ENCODE data around the gene ROR2. TPM values are rescaled to one million over a fixed set of nuclear protein-coding genes. Genes with fewer than 3 reads are reported as not detected.

The ROR2 gene
- total and polyA plus RNA-seq, 9 donors, result 2.1 to 9.4 (median 4.6) TPM

GRCh38 chr9:91924090-91924489, 25.9 kb downstream of the ROR2 start:
- no peaks in the 10 kb centered on the region for H3K27me3 ChIP-seq (ENCODE audit: control insufficient read depth, insufficient read depth, low read length)
- WGBS (ENCODE audit: insufficient coverage), result 95% methylated on average over 3 of the region's 6 CpGs
- H3K36me3 ChIP-seq (ENCODE audit: control insufficient read depth, insufficient read depth, low read length), result no peaks in the 10 kb centered on the region

GRCh38 chr9:91923145-91923544, 26.9 kb downstream of the ROR2 start:
- H3K27me3 ChIP-seq (ENCODE audit: control insufficient read depth, insufficient read depth, low read length), result no peaks in the 10 kb centered on the region
- WGBS (ENCODE audit: insufficient coverage), result no CpG with 5 or more reads among the region's 1 CpG
- DNase-seq, result no peak
- no peak overlapping the region for H3K27ac ChIP-seq (ENCODE audit: low read length)
- no peaks in the 10 kb centered on the region for H3K36me3 ChIP-seq (ENCODE audit: control insufficient read depth, insufficient read depth, low read length)
- no peaks in the 10 kb centered on the region for H3K9me3 ChIP-seq (replicated peaks; ENCODE audit: control insufficient read depth, low read depth, low read length)
- no peaks in the 10 kb centered on the region for H3K4me1 ChIP-seq (ENCODE audit: control insufficient read depth, insufficient read depth, low read length)
- H3K4me3 ChIP-seq (ENCODE audit: low read length), result no peak overlapping the region

More at GRCh38 chr9:91924090-91924489, 25.9 kb downstream of the ROR2 start:
- no peaks in the 10 kb centered on the region for H3K4me1 ChIP-seq (ENCODE audit: control insufficient read depth, insufficient read depth, low read length)
- no peak for DNase-seq
- no peak overlapping the region for H3K27ac ChIP-seq (ENCODE audit: low read length)
- H3K4me3 ChIP-seq (ENCODE audit: low read length), result no peak overlapping the region
- peaks cover 2% of the 10 kb centered on the region for H3K9me3 ChIP-seq (replicated peaks; ENCODE audit: control insufficient read depth, low read depth, low read length)

- DNase-seq, result no peak
- peaks cover 2% of the 10 kb centered on the region for H3K27me3 ChIP-seq (ENCODE audit: control insufficient read depth, insufficient read depth, low read length)
- H3K9me3 ChIP-seq (replicated peaks; ENCODE audit: control insufficient read depth, low read depth, low read length), result no peaks in the 10 kb centered on the region
- H3K4me1 ChIP-seq (ENCODE audit: control insufficient read depth, insufficient read depth, low read length), result no peaks in the 10 kb centered on the region
- H3K36me3 ChIP-seq (ENCODE audit: control insufficient read depth, insufficient read depth, low read length), result no peaks in the 10 kb centered on the region
- 90% methylated on average over 3 of the region's 9 CpGs for WGBS (ENCODE audit: insufficient coverage)
- H3K4me3 ChIP-seq (ENCODE audit: low read length), result no peak overlapping the region
- no peak overlapping the region for H3K27ac ChIP-seq (ENCODE audit: low read length)
Observed at GRCh38 chr9:91921371-91921770, 28.7 kb downstream of the ROR2 start.

GRCh38 chr9:91920630-91921350, 29.2 kb downstream of the ROR2 start:
- Histone ChIP-seq H3K27me3 (ENCODE audit: control insufficient read depth, insufficient read depth, low read length) (peaks cover 2% of the 10 kb centered on the region), H3K4me1 (ENCODE audit: control insufficient read depth, insufficient read depth, low read length) (no peaks in the 10 kb centered on the region), H3K27ac (ENCODE audit: low read length) (no peak overlapping the region), H3K4me3 (ENCODE audit: low read length) (no peak overlapping the region), H3K36me3 (ENCODE audit: control insufficient read depth, insufficient read depth, low read length) (no peaks in the 10 kb centered on the region), H3K9me3 (replicated peaks; ENCODE audit: control insufficient read depth, low read depth, low read length) (no peaks in the 10 kb centered on the region)
- no peak for DNase-seq
- WGBS (ENCODE audit: insufficient coverage), result 73% methylated on average over 4 of the region's 6 CpGs

GRCh38 chr9:91919621-91920020, 30.4 kb downstream of the ROR2 start:
- no peaks in the 10 kb centered on the region for H3K36me3 ChIP-seq (ENCODE audit: control insufficient read depth, insufficient read depth, low read length)
- no peaks in the 10 kb centered on the region for H3K4me1 ChIP-seq (ENCODE audit: control insufficient read depth, insufficient read depth, low read length)
- no peak for DNase-seq
- no peak overlapping the region for H3K4me3 ChIP-seq (ENCODE audit: low read length)
- WGBS (ENCODE audit: insufficient coverage), result no CpG with 5 or more reads among the region's 5 CpGs
- no peaks in the 10 kb centered on the region for H3K9me3 ChIP-seq (replicated peaks; ENCODE audit: control insufficient read depth, low read depth, low read length)
- H3K27me3 ChIP-seq (ENCODE audit: control insufficient read depth, insufficient read depth, low read length), result peaks cover 2% of the 10 kb centered on the region
- no peak overlapping the region for H3K27ac ChIP-seq (ENCODE audit: low read length)

GRCh38 chr9:91917436-91917835, 32.6 kb downstream of the ROR2 start:
- Histone ChIP-seq H3K36me3 (ENCODE audit: control insufficient read depth, insufficient read depth, low read length) (no peaks in the 10 kb centered on the region), H3K27me3 (ENCODE audit: control insufficient read depth, insufficient read depth, low read length) (peaks cover 2% of the 10 kb centered on the region), H3K27ac (ENCODE audit: low read length) (no peak overlapping the region), H3K9me3 (replicated peaks; ENCODE audit: control insufficient read depth, low read depth, low read length) (no peaks in the 10 kb centered on the region), H3K4me3 (ENCODE audit: low read length) (no peak overlapping the region), H3K4me1 (ENCODE audit: control insufficient read depth, insufficient read depth, low read length) (no peaks in the 10 kb centered on the region)
- no peak for DNase-seq
- 94% methylated on average over 6 of the region's 7 CpGs for WGBS (ENCODE audit: insufficient coverage)

- WGBS (ENCODE audit: insufficient coverage), result 66% methylated on average over 6 of the region's 10 CpGs
- Histone ChIP-seq H3K27ac (ENCODE audit: low read length) (no peak overlapping the region), H3K27me3 (ENCODE audit: control insufficient read depth, insufficient read depth, low read length) (peaks cover 2% of the 10 kb centered on the region), H3K36me3 (ENCODE audit: control insufficient read depth, insufficient read depth, low read length) (no peaks in the 10 kb centered on the region), H3K9me3 (replicated peaks; ENCODE audit: control insufficient read depth, low read depth, low read length) (no peaks in the 10 kb centered on the region), H3K4me3 (ENCODE audit: low read length) (no peak overlapping the region), H3K4me1 (ENCODE audit: control insufficient read depth, insufficient read depth, low read length) (no peaks in the 10 kb centered on the region)
- no peak for DNase-seq
Observed at GRCh38 chr9:91915524-91916263, 34.3 kb downstream of the ROR2 start.

GRCh38 chr9:91914937-91915336, 35.1 kb downstream of the ROR2 start:
- Histone ChIP-seq H3K9me3 (replicated peaks; ENCODE audit: control insufficient read depth, low read depth, low read length) (no peaks in the 10 kb centered on the region), H3K36me3 (ENCODE audit: control insufficient read depth, insufficient read depth, low read length) (no peaks in the 10 kb centered on the region), H3K4me3 (ENCODE audit: low read length) (no peak overlapping the region), H3K27ac (ENCODE audit: low read length) (no peak overlapping the region), H3K4me1 (ENCODE audit: control insufficient read depth, insufficient read depth, low read length) (no peaks in the 10 kb centered on the region), H3K27me3 (ENCODE audit: control insufficient read depth, insufficient read depth, low read length) (peaks cover 2% of the 10 kb centered on the region)
- no peak for DNase-seq
- 95% methylated on average over 9 of the region's 9 CpGs for WGBS (ENCODE audit: insufficient coverage)

- Histone ChIP-seq H3K36me3 (ENCODE audit: control insufficient read depth, insufficient read depth, low read length) (no peaks in the 10 kb centered on the region), H3K9me3 (replicated peaks; ENCODE audit: control insufficient read depth, low read depth, low read length) (no peaks in the 10 kb centered on the region), H3K27ac (ENCODE audit: low read length) (no peak overlapping the region), H3K4me3 (ENCODE audit: low read length) (no peak overlapping the region), H3K4me1 (ENCODE audit: control insufficient read depth, insufficient read depth, low read length) (no peaks in the 10 kb centered on the region), H3K27me3 (ENCODE audit: control insufficient read depth, insufficient read depth, low read length) (peaks cover 2% of the 10 kb centered on the region)
- DNase-seq, result no peak
- 98% methylated on average over 5 of the region's 10 CpGs for WGBS (ENCODE audit: insufficient coverage)
Observed at GRCh38 chr9:91914404-91914803, 35.6 kb downstream of the ROR2 start.

GRCh38 chr9:91913986-91914385, 36.0 kb downstream of the ROR2 start:
- Histone ChIP-seq H3K27ac (ENCODE audit: low read length) (no peak overlapping the region), H3K36me3 (ENCODE audit: control insufficient read depth, insufficient read depth, low read length) (no peaks in the 10 kb centered on the region), H3K4me1 (ENCODE audit: control insufficient read depth, insufficient read depth, low read length) (no peaks in the 10 kb centered on the region), H3K27me3 (ENCODE audit: control insufficient read depth, insufficient read depth, low read length) (peaks cover 2% of the 10 kb centered on the region), H3K9me3 (replicated peaks; ENCODE audit: control insufficient read depth, low read depth, low read length) (no peaks in the 10 kb centered on the region), H3K4me3 (ENCODE audit: low read length) (no peak overlapping the region)
- 93% methylated on average over 3 of the region's 8 CpGs for WGBS (ENCODE audit: insufficient coverage)
- no peak for DNase-seq

Data from muscle of leg (tissue), 11 donors.